Stimulated activated CD4-positive, alpha-beta T cell treated with anti-CD3 and anti-CD28 coated beads, TNF-alpha, amount 100 ng/mL, for 24 hours (primary cell): ENCODE measurements around the gene KLK6.
"Not testable (repeated sequence)": the region's sequence is repeated elsewhere in the genome, so short reads cannot be mapped to it uniquely, and the experiment has no call there.

Experiments
- DNase-seq, 3 experiments: peaks; one replicate each; pipeline ENCODE4 v3.0.0-alpha.2; 2020; ENCODE audit warnings: low read depth in 3 of 3

KLK6 gene

GRCh38 chr19:50992666-50993035, 23.3 kb upstream of the KLK6 start:
- DNase-seq, result no peak

GRCh38 chr19:50984416-50984815, 15.0 kb upstream of the KLK6 start:
- not testable (repeated sequence) for DNase-seq

GRCh38 chr19:50983625-50984292, 14.4 kb upstream of the KLK6 start, which contains the start of gene KLK7:
KLK7 (minus strand) TSS chr19:50983917; CDS start chr19:50982399, 1,518 bp downstream.
- no peak for DNase-seq

GRCh38 chr19:50982186-50982585, 12.8 kb upstream of the KLK6 start:
- DNase-seq, result no peak

GRCh38 chr19:50981587-50982146, 12.3 kb upstream of the KLK6 start:
- DNase-seq, result no peak

GRCh38 chr19:50980208-50980607, 10.8 kb upstream of the KLK6 start:
- DNase-seq, result no peak

GRCh38 chr19:50979758-50980157, 10.4 kb upstream of the KLK6 start:
- no peak for DNase-seq

- no peak for DNase-seq
These were observed 9.5 kb upstream of the KLK6 start for GRCh38 chr19:50978772-50979390.

- no peak for DNase-seq
These were observed 8.2 kb upstream of the KLK6 start for GRCh38 chr19:50977626-50978025.

- DNase-seq, result no peak
These were observed 6.4 kb upstream of the KLK6 start for GRCh38 chr19:50975766-50976165.

- DNase-seq, result no peak
These were observed 5.5 kb upstream of the KLK6 start for GRCh38 chr19:50974702-50975556.

GRCh38 chr19:50972795-50973376, 3.5 kb upstream of the KLK6 start:
- no peak for DNase-seq

GRCh38 chr19:50969810-50970209, 419 bp upstream of the KLK6 start:
- DNase-seq, result not testable (repeated sequence)

GRCh38 chr19:50968716-50969412, 527 bp downstream of the KLK6 start:
- DNase-seq, result no peak

GRCh38 chr19:50967929-50968715, 1.3 kb downstream of the KLK6 start:
- DNase-seq, result no peak

- DNase-seq, result no peak
These were observed 5.1 kb downstream of the KLK6 start for GRCh38 chr19:50964266-50964665.

GRCh38 chr19:50963381-50963780, 6.0 kb downstream of the KLK6 start:
- DNase-seq, result no peak

GRCh38 chr19:50962245-50962644, 7.1 kb downstream of the KLK6 start:
- DNase-seq, result no peak

GRCh38 chr19:50959731-50960500, 9.5 kb downstream of the KLK6 start:
- DNase-seq, result no peak

GRCh38 chr19:50957587-50957986, 11.8 kb downstream of the KLK6 start:
- no peak for DNase-seq
